A549 (cell line): Measurements from ENCODE around the gene ZBED6. TPM values are rescaled to one million over a fixed set of nuclear protein-coding genes. Genes with fewer than 3 reads are reported as not detected.
"Not testable (repeated sequence)": the region's sequence is repeated elsewhere in the genome, so short reads cannot be mapped to it uniquely, and the experiment has no call there.

ENCODE experiments used
- ATAC-seq, 2 experiments: fragments of 200-7000 bp in 1 of 2; fragments of >200 bp in 1 of 2; cut with Nextera tagmentation in 1 of 2; cut with Tn5 transposase in 1 of 2; 3 replicates each; pipeline versions ENCODE4 v1.8.0 to v1.9.1; 2018 to 2020; ENCODE audit warnings: mild to moderate bottlenecking in 1 of 2, moderate library complexity in 1 of 2
- CTCF ChIA-PET: fragments of 300-600 bp; sonication (Branson Sonifier 250); formaldehyde crosslinking; extraction: SDS; loops from one replicate; lab custom pipeline; 2021; ENCODE audit warnings: antibody characterized with exemption, inconsistent platforms; lab: Yijun Ruan, JAX
- POLR2A ChIA-PET: fragments of 350-600 bp; formaldehyde crosslinking; extraction: SDS; loops from one replicate; lab custom pipeline; 2021; ENCODE audit warnings: antibody characterized with exemption, inconsistent platforms; lab: Yijun Ruan, JAX
- DNase-seq, 2 experiments: peaks; one replicate each; pipeline versions ENCODE4 v3.0.0 to v3.0.0-alpha.2; 2011 to 2016; ENCODE audit warnings: low read depth in 1 of 2, low spot score in 1 of 2
- FAIRE-seq: peaks from 2 replicates; lab custom pipeline; 2011; peaks lifted over from hg19 to GRCh38; lab: Jason Lieb, UNC
- H3K27ac ChIP-seq, 2 experiments: fragments of >200 bp; sonication (Bioruptor Twin); formaldehyde crosslinking; 3 replicates each; pipeline ENCODE4 v1.5.1; 2016 to 2017
- H3K4me1 ChIP-seq: fragments of >200 bp; sonication (Bioruptor Twin); formaldehyde crosslinking; 3 replicates; pipeline ENCODE4 v1.6.1; 2016
- H3K4me2 ChIP-seq: fragments of >200 bp; sonication (Bioruptor Twin); formaldehyde crosslinking; 3 replicates; pipeline ENCODE4 v1.6.1; 2016
- H3K4me3 ChIP-seq: fragments of >200 bp; sonication (Bioruptor Twin); formaldehyde crosslinking; 3 replicates; pipeline ENCODE4 v1.5.1; 2016
- H3K9me3 ChIP-seq: fragments of >200 bp; sonication (Bioruptor Twin); formaldehyde crosslinking; 3 replicates; pipeline ENCODE4 v1.6.1; 2016
- ATOH8 ChIP-seq: fragments of 250-450 bp; sonication (Bioruptor Pico); IDR thresholded peaks from 2 replicates; pipeline ENCODE4 v1.5.0; 2020; ENCODE audit warnings: low read depth, mild to moderate bottlenecking, moderate library complexity
- CHD2 ChIP-seq: fragments of 150-350 bp; IDR thresholded peaks from 2 replicates; pipeline ENCODE4 v1.6.1; 2014; ENCODE audit warnings: low read length; ENCODE audit not compliant: partially characterized antibody
- EHF ChIP-seq: fragments of 250-450 bp; sonication (Bioruptor Pico); IDR thresholded peaks from 2 replicates; pipeline ENCODE4 v1.5.0; 2020; ENCODE audit warnings: mild to moderate bottlenecking
- EP300 ChIP-seq, 2 experiments: fragments of >200 bp; sonication (Bioruptor Twin); formaldehyde crosslinking; IDR thresholded peaks; 2 replicates in 1 of 2; 3 replicates in 1 of 2; pipeline ENCODE4 v1.6.1; 2016 to 2017
- ESRRA ChIP-seq: fragments of 150-350 bp; IDR thresholded peaks from 2 replicates; pipeline ENCODE4 v1.6.1; 2014; ENCODE audit warnings: mild to moderate bottlenecking, low read length, borderline replicate concordance
- GATA3 ChIP-seq: IDR thresholded peaks from 2 replicates; pipeline ENCODE4 v1.6.1; 2012; ENCODE audit warnings: borderline replicate concordance
- HEYL ChIP-seq: fragments of 250-450 bp; sonication (Bioruptor Pico); IDR thresholded peaks from 2 replicates; pipeline ENCODE4 v1.8.0; 2021; ENCODE audit warnings: mild to moderate bottlenecking, moderate library complexity
- HOXB13 ChIP-seq: fragments of 250-450 bp; sonication (Bioruptor Pico); IDR thresholded peaks from 2 replicates; pipeline ENCODE4 v1.5.0; 2020; ENCODE audit warnings: low read depth, mild to moderate bottlenecking, moderate library complexity
- JUNB ChIP-seq: fragments of >200 bp; sonication (Bioruptor Twin); formaldehyde crosslinking; IDR thresholded peaks from 2 replicates; pipeline ENCODE4 v1.6.1; 2016
- KDM1A ChIP-seq: fragments of 200-600 bp; sonication (generic); IDR thresholded peaks from 2 replicates; pipeline ENCODE4 v1.6.1; 2016; ENCODE audit warnings: low read depth, mild to moderate bottlenecking
- KDM5A ChIP-seq: fragments of 200-600 bp; sonication (generic); IDR thresholded peaks from 2 replicates; pipeline ENCODE4 v1.6.1; 2016; ENCODE audit warnings: antibody characterized with exemption, mild to moderate bottlenecking
- MAFK ChIP-seq: fragments of 450-650 bp; IDR thresholded peaks from 2 replicates; pipeline ENCODE4 v1.6.1; 2014; ENCODE audit not compliant: partially characterized antibody
- MAX ChIP-seq: IDR thresholded peaks from 2 replicates; pipeline ENCODE4 v1.6.1; 2012
- NPAS2 ChIP-seq: fragments of 250-450 bp; sonication (Bioruptor Pico); IDR thresholded peaks from 2 replicates; pipeline ENCODE4 v1.8.0; 2022; ENCODE audit warnings: mild to moderate bottlenecking, moderate library complexity, borderline replicate concordance
- PBX3 ChIP-seq: IDR thresholded peaks from 2 replicates; pipeline ENCODE4 v1.6.1; 2012
- POLR2AphosphoS2 ChIP-seq: conservative IDR thresholded peaks from 2 replicates; pipeline ENCODE4 v1.6.1; 2012; ENCODE audit warnings: low read length, improper control_type of control experiment, inconsistent platforms
- RARB ChIP-seq: fragments of 250-450 bp; sonication (Bioruptor Pico); IDR thresholded peaks from 2 replicates; pipeline ENCODE4 v1.8.0; 2021; ENCODE audit warnings: mild to moderate bottlenecking, moderate library complexity
- SREBF2 ChIP-seq: fragments of 450-650 bp; IDR thresholded peaks from 2 replicates; pipeline ENCODE4 v1.6.1; 2014; ENCODE audit warnings: mild to moderate bottlenecking, moderate library complexity
- TFCP2L1 ChIP-seq: fragments of 250-450 bp; sonication (Bioruptor Pico); IDR thresholded peaks from 2 replicates; pipeline ENCODE4 v1.5.0; 2021; ENCODE audit warnings: mild to moderate bottlenecking
- TP53 ChIP-seq: fragments of 250-450 bp; sonication (Bioruptor Pico); IDR thresholded peaks from 2 replicates; pipeline ENCODE4 v1.5.0; 2021; ENCODE audit warnings: mild to moderate bottlenecking, moderate library complexity
- ZNF302 ChIP-seq: fragments of 250-450 bp; sonication (Bioruptor Pico); IDR thresholded peaks from 2 replicates; pipeline ENCODE4 v1.9.0; 2021; ENCODE audit warnings: inconsistent platforms, mild to moderate bottlenecking, moderate library complexity
- WGBS: methylation state at CpG from one replicate; pipeline ENCODE4 v1.1.6; 2017; ENCODE audit errors: missing lambda C conversion rate; 5-methylcytosine and 5-hydroxymethylcytosine counted together
- polyA plus RNA-seq, 4 experiments: library from polyadenylated mRNA; depleted of rRNA in 3 of 4; stranded (reverse); fragments of >200 nt; fragmentation: RNase III in 1 of 4; extraction: RNeasy Plus Mini Kit Qiagen cat#74134 plus additional on column Dnase treatment in 1 of 4; gene quantifications; 2 replicates in 3 of 4; 3 replicates in 1 of 4; pipeline ENCODE4 v1.2.3, GENCODE V29; 2011 to 2017

Gene ZBED6
- polyA plus RNA-seq, 2 of the 4 experiments (the other 2 are of a cell fraction), result 1.7 to 10.6 TPM

GRCh38 chr1:203754455-203754864, 41.0 kb upstream of the ZBED6 start:
- FAIRE-seq (no peak), DNase-seq (no peak), ATAC-seq (no peak)
- H3K4me2 ChIP-seq, result no peak overlapping the region
- ChIA-PET POLR2A (no interaction called here), CTCF (no interaction called here)
- TF ChIP-seq ESRRA (no peak), ZNF302 (CRISPR knock-in tag) (no peak), RARB (CRISPR knock-in tag) (no peak), ATOH8 (CRISPR knock-in tag) (no peak), HEYL (CRISPR knock-in tag) (no peak), SREBF2 (no peak), NPAS2 (CRISPR knock-in tag) (no peak), MAFK (no peak), GATA3 (no peak), HOXB13 (no peak), KDM1A (no peak), TFCP2L1 (CRISPR knock-in tag) (no peak), PBX3 (no peak), POLR2AphosphoS2 (no peak), TP53 (no peak), MAX (no peak), CHD2 (no peak), EP300 (IDR thresholded peaks at IDR 0.05) (no peak)
- peaks cover 9% of the 10 kb centered on the region; the same call in 1 of the 3 replicates for H3K4me1 ChIP-seq
- H3K27ac ChIP-seq, result no peak overlapping the region
- no peaks in the 10 kb centered on the region for H3K9me3 ChIP-seq
- H3K4me3 ChIP-seq, result no peak overlapping the region
- 74% methylated on average over 4 of the region's 4 CpGs for WGBS

GRCh38 chr1:203756036-203756435, 39.4 kb upstream of the ZBED6 start:
- Histone ChIP-seq H3K27ac (peak overlapping the region in 1 of 2 experiments; percentile 33; a peak in 1 of 6 replicates), H3K9me3 (no peaks in the 10 kb centered on the region), H3K4me2 (peak overlapping the region; percentile 23; the same call in 1 of the 3 replicates), H3K4me1 (peaks cover 9% of the 10 kb centered on the region; the same call in 1 of the 3 replicates), H3K4me3 (no peak overlapping the region)
- ATAC-seq, result no peak
- TF ChIP-seq EP300 (IDR thresholded peaks at IDR 0.05), result no peak
- no peak for TF ChIP-seq ZNF302 (CRISPR knock-in tag)
- TF ChIP-seq HOXB13, result no peak
- no peak for TF ChIP-seq EHF
- WGBS, result 83% methylated on average over 4 of the region's 4 CpGs
- DNase-seq, result no peak
- ChIA-PET CTCF (interaction anchor here (0.6 to 1.7 kb wide), 2 partner anchors 30 to 252 kb away, joined by 3 read pairs; no protein-coding TSS in a partner anchor), POLR2A (no interaction called here)
- FAIRE-seq, result no peak

- POLR2A ChIA-PET, CTCF ChIA-PET, DNase-seq, ATAC-seq, FAIRE-seq, H3K27ac ChIP-seq, H3K4me2 ChIP-seq, H3K4me3 ChIP-seq, H3K4me1 ChIP-seq, H3K9me3 ChIP-seq: not testable (repeated sequence)
- WGBS, result 86% methylated on average over 2 of the region's 2 CpGs
These were observed 36.7 kb upstream of the ZBED6 start for GRCh38 chr1:203758749-203759148.

- FAIRE-seq (no peak), ATAC-seq (no peak), DNase-seq (no peak)
- Histone ChIP-seq H3K27ac (no peak overlapping the region), H3K4me3 (no peak overlapping the region), H3K4me2 (no peak overlapping the region), H3K4me1 (peaks cover 9% of the 10 kb centered on the region; the same call in 1 of the 3 replicates), H3K9me3 (no peaks in the 10 kb centered on the region)
- CTCF ChIA-PET, result interaction anchor here (1.0 kb wide), 2 partner anchors 10 to 59 kb away, joined by 3 read pairs; no protein-coding TSS in a partner anchor
- 87% methylated on average over 3 of the region's 3 CpGs for WGBS
- POLR2A ChIA-PET, result no interaction called here
- TF ChIP-seq ESRRA (no peak), JUNB (no peak), KDM5A (no peak)
These were observed 34.9 kb upstream of the ZBED6 start for GRCh38 chr1:203760506-203760905.

GRCh38 chr1:203761958-203762357, 33.5 kb upstream of the ZBED6 start:
- H3K4me2 ChIP-seq, H3K4me3 ChIP-seq, ATAC-seq, FAIRE-seq, H3K4me1 ChIP-seq, POLR2A ChIA-PET, H3K27ac ChIP-seq, CTCF ChIA-PET, DNase-seq, H3K9me3 ChIP-seq: not testable (repeated sequence)
- WGBS, result 49% methylated on average over 7 of the region's 7 CpGs
